NCI-H345 (cell line): ENCODE measurements around the gene PADI3.

Source experiments
- DNase-seq: peaks from one replicate; lab custom pipeline; 2025; lab: John Stamatoyannopoulos, UW

PADI3 gene

GRCh38 chr1:17248781-17249180 is at the start of gene PADI3:
Gene PADI3, plus strand, starts transcription at chr1:17249098. Its CDS starts 40 bp downstream, at chr1:17249138.
- no peak for DNase-seq

DNA sequence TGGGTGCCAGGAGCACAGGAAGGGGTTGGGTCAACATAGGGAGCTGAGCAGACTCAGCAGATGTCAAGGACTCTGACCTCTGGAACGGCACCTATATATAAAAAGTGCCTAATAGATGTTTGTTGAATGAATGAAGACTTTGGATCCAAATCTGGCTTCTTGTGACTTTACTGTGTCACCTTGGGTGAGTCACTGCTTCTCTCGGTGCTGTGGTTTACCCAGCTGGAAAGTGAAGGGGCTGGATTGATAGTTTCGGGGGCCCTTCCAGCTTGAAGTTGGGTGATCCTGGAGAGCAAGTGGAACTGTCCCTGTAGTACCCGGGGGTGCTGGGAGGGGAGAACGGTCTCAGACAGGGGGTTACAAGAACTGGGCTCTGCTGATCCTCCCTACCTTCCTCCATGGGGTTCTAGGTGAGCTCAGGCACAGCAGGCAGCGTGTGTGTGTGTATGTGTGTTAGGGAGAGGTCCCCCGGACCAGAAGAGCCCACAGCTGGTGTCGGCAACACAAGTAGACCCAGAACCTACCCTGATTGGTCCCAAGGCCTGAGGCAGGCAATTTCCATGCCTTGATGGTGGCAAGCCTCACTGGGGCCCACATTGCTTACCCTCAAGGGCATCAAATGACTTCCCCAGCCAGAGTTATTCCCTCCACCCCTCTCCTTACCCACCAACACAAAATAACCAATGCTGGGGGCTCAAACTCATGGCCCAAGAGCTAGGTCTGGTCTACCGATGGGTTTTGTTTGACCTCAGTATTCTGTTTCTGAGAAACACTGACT is 49.4 kb upstream of the PADI3 start:
- no peak for DNase-seq

DNA sequence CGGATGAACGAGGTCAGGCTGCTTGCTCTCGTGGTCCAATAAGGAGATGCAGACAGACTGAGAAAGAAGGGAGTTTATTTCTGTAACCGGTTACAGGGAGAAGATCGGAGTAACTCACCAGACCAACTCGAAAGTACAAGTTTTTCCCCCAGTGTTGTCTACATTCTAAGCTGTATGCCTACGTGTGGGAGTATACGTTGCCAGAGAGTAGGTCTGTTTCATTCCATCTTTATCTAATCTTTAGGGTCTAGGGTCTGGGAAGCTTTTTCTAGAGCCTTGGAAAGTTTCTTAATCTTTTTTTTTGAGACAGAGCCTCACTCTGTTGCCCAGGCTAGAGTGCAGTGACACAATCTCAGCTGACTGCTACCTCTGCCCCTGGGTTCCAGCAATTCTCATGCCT is 48.7 kb upstream of the PADI3 start:
- no peak for DNase-seq

DNA sequence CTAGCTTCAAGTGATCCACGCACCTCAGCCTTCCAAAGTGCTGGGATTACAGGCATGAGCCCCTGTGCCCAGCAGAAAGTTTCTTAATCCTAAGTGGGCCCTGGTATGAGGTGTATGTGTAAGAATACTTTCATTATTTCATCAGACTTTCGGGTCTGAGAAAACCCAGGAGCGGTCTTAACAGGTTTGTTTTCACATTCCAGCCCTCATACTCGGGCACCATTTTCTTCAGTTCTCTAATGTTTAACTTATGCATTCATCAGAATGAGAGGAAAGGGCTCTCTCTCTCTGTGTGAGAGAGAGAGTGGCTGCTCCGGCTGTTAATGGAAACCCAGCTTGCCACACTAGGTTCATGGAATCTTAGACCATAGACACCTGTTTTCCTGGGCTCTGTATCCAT is 48.1 kb upstream of the PADI3 start:
- DNase-seq: no peak

- no peak for DNase-seq
Measured at GRCh38 chr1:17201201-17202021, 47.5 kb upstream of the PADI3 start.

DNA sequence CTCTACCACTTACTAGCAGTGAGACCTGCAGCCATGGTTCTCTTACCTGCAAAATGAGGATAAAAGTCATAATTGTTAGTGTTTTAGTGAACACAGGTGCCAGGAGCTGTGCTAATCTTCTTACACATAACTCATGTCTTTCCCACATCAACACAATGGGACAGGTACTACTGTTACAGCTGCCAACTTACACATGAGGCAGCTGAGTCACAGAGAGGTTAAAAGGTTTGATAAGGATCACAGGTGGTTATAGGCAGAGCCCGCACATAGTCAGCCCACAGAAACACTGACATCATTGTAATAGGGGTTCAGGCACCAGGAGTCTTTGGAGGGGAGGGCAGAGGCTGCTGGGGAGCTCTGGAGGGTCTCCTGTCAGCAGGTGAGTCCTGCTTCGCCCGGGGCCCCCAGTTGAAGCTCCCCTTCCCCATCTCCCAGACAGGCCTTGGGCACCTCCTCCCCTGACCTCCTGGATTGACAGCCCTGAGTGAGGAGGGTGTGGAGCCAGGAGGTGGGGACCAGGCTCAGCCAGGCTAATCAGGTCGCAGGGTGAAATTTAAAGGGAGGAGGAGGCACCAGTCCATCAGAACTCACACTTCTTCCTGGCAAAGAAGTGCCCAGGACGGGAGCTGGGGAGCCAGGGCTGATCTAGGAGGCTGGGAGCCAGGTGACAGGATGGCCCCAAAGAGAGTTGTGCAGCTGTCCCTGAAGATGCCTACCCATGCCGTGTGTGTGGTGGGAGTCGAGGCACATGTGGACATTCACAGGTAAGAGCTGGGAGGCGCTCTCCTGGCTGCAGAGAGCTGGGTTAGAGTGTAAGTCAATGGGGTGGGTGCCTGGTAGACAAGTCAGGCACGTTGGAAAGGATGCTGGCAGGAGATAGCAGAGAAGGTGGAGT is 44.1 kb upstream of the PADI3 start, which contains the start of gene PADI1:
PADI1 (plus strand) TSS at position 583 of the 895 bp plus-strand sequence; CDS start at position 673, 90 bp downstream.
- DNase-seq: no peak

- no peak for DNase-seq
Measured at GRCh38 chr1:17205652-17206051, 43.2 kb upstream of the PADI3 start.

- DNase-seq: no peak
Measured at GRCh38 chr1:17206196-17206595, 42.7 kb upstream of the PADI3 start.

GRCh38 chr1:17207046-17207445 is 41.9 kb upstream of the PADI3 start:
- DNase-seq: no peak

- DNase-seq: no peak
Measured at GRCh38 chr1:17207540-17207939, 41.4 kb upstream of the PADI3 start.

GRCh38 chr1:17207966-17208418 is 40.9 kb upstream of the PADI3 start:
- peak; percentile 6 for DNase-seq

GRCh38 chr1:17208546-17208945 is 40.4 kb upstream of the PADI3 start:
- DNase-seq: no peak

- DNase-seq: no peak
Measured at GRCh38 chr1:17209430-17209829, 39.5 kb upstream of the PADI3 start.

GRCh38 chr1:17210176-17210575 is 38.7 kb upstream of the PADI3 start:
- DNase-seq: no peak

DNA sequence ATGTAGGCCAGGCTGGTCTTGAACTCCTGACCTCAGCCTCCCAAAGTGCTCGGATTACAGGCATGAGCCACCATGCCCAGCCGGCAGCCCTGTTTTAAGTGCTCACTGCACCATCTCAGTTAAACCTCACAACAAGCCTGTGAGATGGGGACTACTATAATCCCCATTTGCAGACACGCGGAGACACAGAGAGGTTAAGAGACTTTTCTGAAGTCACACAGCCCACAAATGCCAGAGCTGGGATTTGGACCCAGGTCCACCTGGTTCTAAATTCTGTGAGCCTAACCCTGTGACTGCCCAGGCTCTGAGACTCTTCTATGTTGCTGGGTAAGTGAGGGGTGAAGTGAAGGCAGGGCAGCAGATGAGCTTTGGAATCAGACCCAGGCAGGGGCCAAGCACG is 37.5 kb upstream of the PADI3 start:
- no peak for DNase-seq

GRCh38 chr1:17212009-17212408 is 36.9 kb upstream of the PADI3 start:
- DNase-seq: no peak

DNA sequence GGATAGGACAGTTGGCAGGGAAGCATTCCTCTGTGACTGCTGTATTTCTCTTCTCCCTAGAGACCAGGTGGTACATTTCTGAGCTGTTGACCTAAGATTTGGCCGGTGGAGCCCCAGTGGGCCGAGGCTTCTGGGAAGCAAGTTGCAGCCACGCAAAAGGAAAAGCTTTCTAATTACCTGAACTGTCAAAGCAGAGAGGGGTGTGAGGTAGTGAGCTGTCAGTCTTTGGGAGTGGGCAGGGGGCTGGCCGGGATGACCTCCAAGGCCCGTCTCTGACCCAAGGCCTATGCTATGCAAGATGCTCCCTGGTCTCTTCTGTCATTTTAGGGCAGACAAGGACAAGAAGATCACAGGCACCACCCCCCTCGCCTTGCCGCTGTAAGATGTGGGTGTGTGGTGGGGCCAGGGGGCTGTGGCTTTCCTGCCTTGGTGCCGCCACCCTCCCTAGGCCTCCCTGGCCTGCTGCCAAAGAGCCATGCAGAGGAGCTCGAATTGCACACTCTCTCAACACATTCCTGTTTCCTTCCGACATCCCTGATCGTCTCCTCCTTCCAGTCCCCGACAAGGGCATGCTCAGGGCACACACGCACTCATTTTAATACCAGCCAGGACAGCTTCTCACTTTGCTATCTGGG is 36.3 kb upstream of the PADI3 start:
- DNase-seq: peak; percentile 50

DNA sequence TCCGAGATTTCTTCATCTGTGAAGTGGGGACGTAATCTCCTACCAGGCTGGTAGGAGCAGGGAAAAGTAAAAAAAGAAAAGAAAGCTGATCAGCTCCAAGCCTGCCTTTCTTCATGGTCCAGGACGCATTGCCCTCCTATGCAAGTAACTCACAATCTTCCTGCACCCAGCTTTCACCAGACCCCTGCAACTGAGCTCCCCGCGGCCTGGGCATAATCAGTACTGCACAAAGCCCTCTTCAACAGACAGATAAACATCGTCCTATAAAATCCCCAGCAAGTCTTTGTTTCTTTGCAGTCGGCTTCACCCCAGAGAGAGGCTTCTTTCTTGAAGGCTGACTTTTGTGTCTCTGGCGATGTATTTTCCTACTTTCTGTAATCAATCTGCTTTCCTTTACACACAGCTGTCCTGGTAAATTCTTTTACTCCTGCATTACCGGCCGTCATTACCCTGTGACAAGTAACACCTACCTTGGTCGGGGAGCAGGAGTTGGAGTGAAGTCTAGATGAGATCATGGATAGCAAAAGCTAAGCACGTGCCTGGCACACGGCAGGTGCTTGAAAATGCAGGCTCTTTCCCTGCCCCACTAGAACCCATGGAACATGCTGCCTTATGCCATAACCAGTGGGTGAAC is 35.6 kb upstream of the PADI3 start:
- no peak for DNase-seq

DNA sequence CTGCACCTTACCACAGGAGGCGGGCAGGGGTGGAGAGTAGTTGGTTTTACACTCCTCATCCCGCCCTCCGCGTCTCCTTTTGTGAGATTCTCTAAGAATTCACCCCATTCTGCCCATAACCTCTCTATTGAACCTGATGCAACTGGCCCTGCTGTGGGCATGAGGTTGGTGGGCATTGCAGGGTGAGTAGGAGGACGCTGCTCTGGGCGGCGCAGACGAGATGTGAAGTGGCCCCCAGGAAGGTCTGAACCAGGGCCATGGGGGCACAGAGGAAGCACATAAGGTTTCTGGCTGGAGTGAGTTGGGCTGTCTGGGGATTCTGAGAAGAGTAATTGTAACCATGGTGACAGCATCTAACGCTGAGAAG is 35.1 kb upstream of the PADI3 start:
- DNase-seq: no peak

DNA sequence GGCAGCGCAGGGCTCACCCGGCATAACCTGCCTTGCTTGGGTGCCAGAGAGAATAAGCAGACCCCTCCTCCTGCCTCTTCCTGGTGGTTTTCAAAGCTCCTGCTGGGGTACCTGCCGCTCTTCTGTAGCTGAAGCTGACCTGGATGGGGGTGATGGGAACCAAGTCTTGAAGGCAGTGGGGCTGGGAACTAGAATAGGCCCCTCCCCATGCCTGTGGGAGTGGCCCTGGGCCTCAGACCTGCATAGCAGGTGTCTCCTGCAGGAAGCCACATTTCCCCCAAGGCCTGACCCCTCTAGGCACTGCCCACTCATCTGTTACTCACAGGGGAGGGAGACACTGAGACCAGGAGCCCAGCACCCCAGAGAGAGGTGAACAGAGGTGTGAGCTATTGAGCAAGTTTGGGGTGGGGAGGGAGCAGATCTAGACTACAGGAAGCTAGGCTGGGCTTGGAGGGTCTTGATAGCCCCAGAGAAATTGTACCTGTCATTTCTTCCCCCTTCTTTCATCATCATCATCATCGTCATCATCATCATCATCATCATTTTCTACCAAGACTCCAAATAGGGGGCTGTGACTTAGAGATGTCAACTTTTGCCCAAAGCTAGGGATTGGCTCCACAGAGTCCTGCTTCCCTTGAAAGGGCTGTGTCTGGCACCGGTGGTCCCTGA is 33.9 kb upstream of the PADI3 start:
- DNase-seq: no peak

DNA sequence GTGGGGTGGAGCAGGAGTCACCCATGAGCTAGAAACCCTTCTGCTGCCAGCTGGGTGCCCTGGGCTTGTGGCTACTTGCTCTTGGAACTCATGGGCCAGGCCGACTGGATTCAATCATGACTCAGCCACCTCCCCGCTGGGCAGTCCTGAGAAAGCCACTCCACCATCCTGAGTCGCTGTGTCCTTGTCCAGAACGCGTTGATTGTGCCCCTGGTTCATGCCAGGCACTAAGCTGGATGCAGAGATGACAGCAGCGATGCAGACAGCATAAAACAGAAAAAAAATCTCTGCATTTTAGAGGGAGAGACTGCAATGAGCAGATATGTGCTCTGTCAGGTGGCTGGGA is 33.4 kb upstream of the PADI3 start:
- DNase-seq: no peak
